ENCODE data around the gene INPP1. TPM values are rescaled to one million over a fixed set of nuclear protein-coding genes. Genes with fewer than 3 reads are reported as not detected.
A peak's percentile ranks its signal among the peaks of the same experiment; 100 is the strongest.

The INPP1 gene
- total RNA-seq, 1 donor from 2014 or later = 11.7 TPM

DNA sequence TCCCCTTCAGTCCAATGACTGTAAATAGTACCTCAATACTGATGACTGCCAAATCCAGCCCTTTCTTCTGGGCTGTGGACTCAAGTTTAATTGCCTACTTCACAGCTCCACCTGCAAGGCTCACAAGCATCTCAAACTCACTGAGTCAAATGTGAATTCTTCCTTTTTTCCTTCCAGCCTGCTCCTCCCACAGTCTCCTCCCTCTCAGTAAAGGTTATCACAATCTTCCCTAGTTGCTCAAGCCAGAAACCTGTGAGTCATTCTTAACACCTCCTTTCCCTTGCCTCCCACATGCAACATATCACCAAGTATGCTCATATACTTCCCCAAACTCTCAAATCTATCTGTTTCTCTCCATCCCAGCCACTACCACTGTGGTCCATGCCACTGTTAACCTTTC, 61.1 kb downstream of the INPP1 start:
- Mint-ChIP-seq H3K27me3 (ENCODE audit: unreplicated experiment) (peaks cover 6% of the 10 kb centered on the region), H3K36me3 (ENCODE audit: low read depth, unreplicated experiment) (no peaks in the 10 kb centered on the region), H3K4me3 (ENCODE audit: unreplicated experiment) (no peak overlapping the region), H3K27ac (ENCODE audit: unreplicated experiment) (no peak overlapping the region), H3K9me3 (ENCODE audit: unreplicated experiment) (no peaks in the 10 kb centered on the region), H3K4me1 (ENCODE audit: unreplicated experiment) (peaks cover 11% of the 10 kb centered on the region)
- TF ChIP-seq, protein P1, sequence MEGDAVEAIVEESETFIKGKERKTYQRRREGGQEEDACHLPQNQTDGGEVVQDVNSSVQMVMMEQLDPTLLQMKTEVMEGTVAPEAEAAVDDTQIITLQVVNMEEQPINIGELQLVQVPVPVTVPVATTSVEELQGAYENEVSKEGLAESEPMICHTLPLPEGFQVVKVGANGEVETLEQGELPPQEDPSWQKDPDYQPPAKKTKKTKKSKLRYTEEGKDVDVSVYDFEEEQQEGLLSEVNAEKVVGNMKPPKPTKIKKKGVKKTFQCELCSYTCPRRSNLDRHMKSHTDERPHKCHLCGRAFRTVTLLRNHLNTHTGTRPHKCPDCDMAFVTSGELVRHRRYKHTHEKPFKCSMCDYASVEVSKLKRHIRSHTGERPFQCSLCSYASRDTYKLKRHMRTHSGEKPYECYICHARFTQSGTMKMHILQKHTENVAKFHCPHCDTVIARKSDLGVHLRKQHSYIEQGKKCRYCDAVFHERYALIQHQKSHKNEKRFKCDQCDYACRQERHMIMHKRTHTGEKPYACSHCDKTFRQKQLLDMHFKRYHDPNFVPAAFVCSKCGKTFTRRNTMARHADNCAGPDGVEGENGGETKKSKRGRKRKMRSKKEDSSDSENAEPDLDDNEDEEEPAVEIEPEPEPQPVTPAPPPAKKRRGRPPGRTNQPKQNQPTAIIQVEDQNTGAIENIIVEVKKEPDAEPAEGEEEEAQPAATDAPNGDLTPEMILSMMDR (IDR thresholded peaks at IDR 0.05; ENCODE audit: unreplicated experiment) = no peak
- DNase-seq (ENCODE audit: low spot score) = no peak

DNA sequence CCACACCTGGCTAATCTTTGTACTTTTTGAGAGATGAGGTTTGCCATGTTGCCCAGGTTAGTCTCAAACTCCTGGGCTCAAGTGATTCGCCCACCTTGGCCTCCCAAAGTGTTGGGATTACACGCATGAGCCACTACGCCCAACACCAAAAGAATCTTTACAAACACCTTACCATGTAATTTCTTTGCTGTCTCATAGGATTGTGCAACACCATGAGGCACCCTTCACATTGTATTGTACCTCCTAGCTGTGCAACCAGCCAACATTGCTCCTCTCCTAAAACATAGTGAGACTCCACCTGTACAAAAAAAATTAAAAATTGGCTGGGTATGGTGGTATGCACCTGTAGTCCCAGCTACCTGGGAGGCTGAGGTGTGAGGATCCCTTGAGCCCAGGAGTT, 61.7 kb downstream of the INPP1 start:
- Mint-ChIP-seq H3K27ac (ENCODE audit: unreplicated experiment) (no peak overlapping the region), H3K9me3 (ENCODE audit: unreplicated experiment) (no peaks in the 10 kb centered on the region), H3K36me3 (ENCODE audit: low read depth, unreplicated experiment) (no peaks in the 10 kb centered on the region), H3K4me3 (ENCODE audit: unreplicated experiment) (no peak overlapping the region), H3K27me3 (ENCODE audit: unreplicated experiment) (peaks cover 10% of the 10 kb centered on the region), H3K4me1 (ENCODE audit: unreplicated experiment) (peaks cover 11% of the 10 kb centered on the region)
- no peak for DNase-seq (ENCODE audit: low spot score)
- TF ChIP-seq, protein P1 (IDR thresholded peaks at IDR 0.05; ENCODE audit: unreplicated experiment) = no peak

DNA sequence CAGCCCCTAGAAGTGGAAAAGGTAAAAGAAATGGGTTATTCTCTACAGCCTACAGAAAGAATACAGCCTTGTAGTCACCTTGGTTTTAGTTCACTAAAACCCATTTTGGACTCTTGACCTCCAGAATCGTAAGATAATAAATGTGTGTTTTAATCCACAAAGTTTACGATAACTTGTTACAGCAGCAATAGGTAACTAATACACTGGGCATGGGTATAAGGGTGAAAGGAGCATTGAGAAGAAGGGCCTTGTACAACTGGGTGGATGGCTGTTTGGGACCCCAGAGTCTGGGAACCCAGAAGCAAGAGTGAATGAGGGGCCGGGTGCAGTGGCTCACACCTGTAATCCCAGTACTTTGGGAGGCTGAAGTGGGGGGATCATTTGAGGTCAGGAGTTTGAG, 62.6 kb downstream of the INPP1 start:
- Mint-ChIP-seq H3K4me1 (ENCODE audit: unreplicated experiment) (peaks cover 11% of the 10 kb centered on the region), H3K27ac (ENCODE audit: unreplicated experiment) (no peak overlapping the region)

DNA sequence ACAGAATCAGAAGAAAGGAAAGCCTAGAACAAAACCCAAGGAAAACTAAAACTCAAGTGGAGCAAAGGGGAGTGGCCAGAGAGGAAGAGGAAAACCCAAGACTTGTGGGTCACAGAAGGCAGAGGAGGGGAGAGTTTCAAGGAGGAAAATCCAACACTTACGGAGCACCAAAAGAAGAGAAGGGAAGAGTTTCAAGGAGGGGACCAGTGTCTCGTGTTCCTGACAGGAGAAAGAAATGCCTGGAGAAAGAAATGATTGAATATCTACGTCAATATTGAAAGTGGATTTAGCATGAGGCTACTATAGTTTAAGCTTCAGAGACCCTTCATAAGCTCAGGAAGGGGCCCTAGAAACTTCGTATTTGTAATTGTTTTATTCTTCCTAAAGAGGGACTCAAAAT, 63.4 kb downstream of the INPP1 start:
- Mint-ChIP-seq H3K4me3 (ENCODE audit: unreplicated experiment) (no peak overlapping the region), H3K36me3 (ENCODE audit: low read depth, unreplicated experiment) (no peaks in the 10 kb centered on the region), H3K4me1 (ENCODE audit: unreplicated experiment) (peaks cover 11% of the 10 kb centered on the region), H3K27me3 (ENCODE audit: unreplicated experiment) (peaks cover 10% of the 10 kb centered on the region), H3K27ac (ENCODE audit: unreplicated experiment) (no peak overlapping the region), H3K9me3 (ENCODE audit: unreplicated experiment) (no peaks in the 10 kb centered on the region)
- DNase-seq (ENCODE audit: low spot score) = no peak
- TF ChIP-seq, protein P1 (IDR thresholded peaks at IDR 0.05; ENCODE audit: unreplicated experiment) = no peak

More for the DNA sequence above, 62.6 kb downstream of the INPP1 start:
- DNase-seq (ENCODE audit: low spot score) = no peak
- Mint-ChIP-seq H3K9me3 (ENCODE audit: unreplicated experiment) (no peaks in the 10 kb centered on the region), H3K36me3 (ENCODE audit: low read depth, unreplicated experiment) (no peaks in the 10 kb centered on the region), H3K27me3 (ENCODE audit: unreplicated experiment) (peaks cover 10% of the 10 kb centered on the region), H3K4me3 (ENCODE audit: unreplicated experiment) (no peak overlapping the region)
- TF ChIP-seq, protein P1 (IDR thresholded peaks at IDR 0.05; ENCODE audit: unreplicated experiment) = no peak

DNA sequence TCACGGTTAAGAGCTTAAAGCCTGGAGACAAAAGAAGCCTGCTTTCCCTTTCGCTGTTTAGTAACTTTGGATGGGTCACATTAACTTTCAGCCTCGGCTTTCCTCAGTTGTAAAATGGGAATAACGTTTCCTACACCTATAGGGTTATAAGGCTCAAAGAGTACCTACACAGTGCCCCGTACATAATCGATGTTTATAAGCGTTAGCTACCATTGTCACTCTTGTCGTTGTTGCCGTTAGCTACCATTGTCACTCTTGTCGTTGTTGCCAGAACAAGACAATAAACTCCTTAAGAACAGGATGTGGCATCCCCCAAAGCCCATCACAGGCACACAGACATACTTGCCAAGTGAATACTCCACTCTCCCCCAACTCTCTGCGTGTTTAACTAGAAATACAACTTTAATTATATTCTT, 63.9 kb downstream of the INPP1 start:
- Mint-ChIP-seq H3K9me3 (ENCODE audit: unreplicated experiment) (no peaks in the 10 kb centered on the region), H3K27ac (ENCODE audit: unreplicated experiment) (peak overlapping the region; percentile 57), H3K27me3 (ENCODE audit: unreplicated experiment) (peaks cover 10% of the 10 kb centered on the region), H3K4me1 (ENCODE audit: unreplicated experiment) (peaks cover 11% of the 10 kb centered on the region), H3K4me3 (ENCODE audit: unreplicated experiment) (peak overlapping the region; percentile 80), H3K36me3 (ENCODE audit: low read depth, unreplicated experiment) (no peaks in the 10 kb centered on the region)
- TF ChIP-seq, protein P1 (IDR thresholded peaks at IDR 0.05; ENCODE audit: unreplicated experiment) = no peak
- no peak for DNase-seq (ENCODE audit: low spot score)

All from endothelial cell (in vitro differentiated cells).